ENCODE data around the gene SC5D.

Gene SC5D

DNA sequence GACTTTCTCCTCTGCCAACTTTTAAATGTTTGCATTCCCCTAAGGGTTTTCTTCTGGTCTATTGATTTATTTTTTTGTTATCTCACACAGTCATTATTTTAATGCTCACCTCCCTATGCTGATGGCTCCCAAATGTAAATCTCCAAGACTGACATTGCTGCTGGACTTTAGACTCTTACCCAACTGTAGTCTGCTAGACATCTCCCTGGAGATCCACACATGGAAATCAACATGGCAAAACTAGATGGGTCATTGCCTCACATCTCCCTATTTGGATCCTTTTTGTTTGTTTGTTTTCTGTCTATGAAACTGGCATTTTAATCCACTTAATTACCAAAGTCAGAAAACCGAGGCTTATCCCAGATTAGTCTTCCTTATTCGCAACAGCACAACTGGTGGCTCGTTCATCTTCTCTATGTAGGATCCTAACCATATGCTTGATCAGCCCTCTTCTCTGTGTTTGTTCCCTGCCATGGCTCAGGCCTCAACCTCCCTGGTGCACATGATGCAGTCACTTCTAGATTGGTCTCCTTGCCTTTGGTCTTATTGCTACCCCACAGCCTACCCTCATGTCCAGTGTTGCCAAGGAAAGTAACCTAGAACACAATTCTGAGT lies 37.3 kb downstream of the SC5D start:
- DNase-seq, result no peak

DNA sequence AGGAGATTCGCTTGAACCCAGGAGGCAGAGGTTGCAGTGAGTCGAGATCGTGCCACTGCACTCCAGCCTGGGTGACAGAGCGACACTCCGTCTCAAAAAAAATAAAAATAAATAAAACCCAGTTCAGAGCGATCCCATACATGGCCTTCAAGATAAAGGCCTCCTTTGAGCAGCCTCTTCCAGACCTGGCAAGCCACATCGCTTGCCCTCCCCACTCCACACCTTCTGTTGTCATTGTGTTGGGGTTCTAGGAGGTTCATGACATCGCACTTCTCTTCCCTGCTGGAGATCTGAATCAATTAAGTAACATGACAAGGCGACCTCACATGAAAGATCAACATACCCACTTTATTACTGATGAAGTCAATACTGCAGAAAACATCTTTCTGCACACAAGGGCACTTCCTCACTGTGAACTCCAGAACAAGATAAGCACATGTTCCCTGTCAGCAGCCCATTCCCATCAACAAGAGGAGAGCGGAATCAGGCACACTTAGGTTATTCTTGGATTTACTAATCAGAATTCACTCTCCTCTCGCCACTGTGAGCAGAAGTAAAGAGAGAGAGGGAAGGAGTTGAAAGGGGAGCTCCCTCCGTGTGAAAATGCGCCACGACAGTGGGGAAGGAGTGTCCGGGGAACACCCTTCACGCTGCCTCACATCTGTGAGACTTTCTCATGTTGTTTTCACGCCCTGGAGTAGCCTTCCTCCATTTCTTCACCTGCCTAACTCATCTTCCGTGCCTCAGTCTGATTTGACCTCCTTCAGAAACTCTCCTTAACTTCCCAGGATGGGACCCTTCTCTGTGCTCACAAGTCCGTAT lies 38.3 kb downstream of the SC5D start:
- DNase-seq, result no peak

DNA sequence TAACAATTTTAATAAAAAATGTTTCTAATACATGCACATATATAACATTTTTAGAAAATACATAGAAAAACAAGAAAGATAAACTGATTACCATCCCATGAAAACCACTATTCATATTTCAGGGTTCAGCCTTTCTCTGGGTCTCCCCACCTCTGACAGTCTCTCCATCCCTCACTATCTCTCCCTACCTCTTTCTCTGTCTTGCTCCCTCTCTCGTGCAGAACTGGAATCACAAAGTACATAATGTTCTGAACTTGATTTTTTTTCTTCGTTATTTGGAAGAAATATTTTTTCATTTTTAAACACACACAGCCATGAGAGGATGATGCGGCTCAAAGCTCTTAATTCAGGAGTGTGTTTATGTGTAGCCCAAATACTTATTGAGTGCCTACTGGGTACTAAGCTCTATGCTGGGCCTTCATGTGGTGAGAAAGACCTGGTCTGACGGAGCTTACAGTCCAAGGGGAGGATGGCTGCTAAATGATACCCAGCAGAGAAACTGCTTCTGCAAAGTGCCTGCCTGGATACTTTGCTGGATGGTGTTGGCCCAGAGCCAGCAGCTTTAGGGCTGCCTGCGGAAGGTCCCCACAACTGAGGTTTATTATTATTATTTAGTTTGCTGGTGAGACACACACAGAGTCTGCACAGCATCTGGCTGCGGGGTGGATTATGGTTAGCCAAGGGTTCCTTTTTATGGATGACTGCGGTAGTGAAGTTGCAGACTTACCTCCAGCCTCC lies 42.6 kb downstream of the SC5D start:
- no peak for DNase-seq

DNA sequence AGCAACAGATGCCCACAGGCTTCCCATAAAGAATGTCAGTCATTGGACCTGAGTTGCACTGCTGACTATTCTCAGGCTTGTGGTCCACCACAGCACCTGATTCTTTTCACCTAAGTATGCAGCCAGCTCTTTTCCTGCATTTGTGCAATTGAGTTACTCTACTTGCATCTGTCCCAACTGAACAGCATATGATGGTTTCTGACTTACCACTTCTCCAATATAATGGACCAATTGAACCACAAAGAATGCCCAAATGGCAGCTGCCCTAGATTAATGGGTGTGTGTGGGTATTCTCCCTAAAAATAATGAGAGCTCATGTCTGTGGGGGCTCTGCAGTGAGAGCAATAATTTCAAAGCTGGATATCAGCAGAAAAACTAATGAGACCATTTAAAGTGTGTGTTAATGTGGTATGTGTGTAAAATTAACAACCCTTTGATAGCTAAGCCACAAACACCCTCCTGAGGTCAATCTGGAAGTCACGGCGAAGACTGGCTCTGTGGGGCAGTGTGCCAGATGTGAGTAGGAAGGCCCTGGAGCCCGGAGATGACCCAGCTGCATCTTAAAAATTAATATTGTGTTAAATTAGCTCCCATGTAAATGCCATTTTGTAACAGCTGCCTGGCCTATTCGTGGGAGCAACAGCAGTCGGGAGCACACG lies 43.8 kb downstream of the SC5D start:
- DNase-seq, result no peak

DNA sequence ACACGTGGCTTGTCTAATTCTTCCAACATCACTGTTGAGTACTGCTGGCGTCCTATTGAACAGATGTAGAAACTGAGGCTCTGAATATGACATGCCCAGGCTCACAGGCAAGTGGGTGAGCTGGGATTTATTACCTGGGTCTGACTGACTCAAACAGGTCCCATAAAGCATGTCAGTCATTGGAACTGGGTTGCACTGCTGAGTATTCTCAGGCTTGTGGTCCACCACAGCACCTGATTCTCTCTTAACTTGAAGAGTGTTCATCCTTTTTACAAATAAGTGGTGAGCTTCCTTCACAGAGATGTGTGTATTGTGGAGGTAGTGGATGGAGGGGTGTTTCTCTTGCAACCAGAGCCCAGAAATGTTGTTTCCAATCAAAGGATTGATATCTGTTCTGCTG lies 44.5 kb downstream of the SC5D start:
- DNase-seq, result no peak

DNA sequence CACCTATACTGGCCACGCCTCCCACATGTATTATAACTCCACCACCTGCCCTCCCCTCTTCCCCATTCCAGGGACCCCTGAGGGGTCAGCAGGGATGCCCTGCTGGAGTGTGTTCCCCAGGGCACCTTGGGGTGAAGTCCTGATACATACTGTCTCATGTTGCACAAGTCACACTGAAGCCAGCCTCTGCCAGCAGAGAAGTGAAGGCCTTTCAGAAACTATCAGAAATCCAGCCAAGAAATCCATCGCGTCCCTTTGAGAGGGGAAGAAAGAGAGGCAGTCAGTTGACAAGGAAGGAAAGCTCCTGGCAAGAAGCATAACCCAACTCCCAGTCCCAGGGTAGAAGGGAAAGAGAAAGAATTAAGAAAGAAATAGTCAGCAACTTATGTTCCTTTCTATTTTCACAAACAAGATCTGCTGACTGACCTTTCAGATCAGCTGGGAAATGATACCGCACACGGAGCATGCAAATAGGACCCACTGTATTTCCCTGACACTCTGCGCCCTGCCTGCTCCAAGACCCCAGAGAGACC lies 45.2 kb downstream of the SC5D start:
- peak in 3 of 4 experiments; percentile 13 to 45 (median 14) for DNase-seq

DNA sequence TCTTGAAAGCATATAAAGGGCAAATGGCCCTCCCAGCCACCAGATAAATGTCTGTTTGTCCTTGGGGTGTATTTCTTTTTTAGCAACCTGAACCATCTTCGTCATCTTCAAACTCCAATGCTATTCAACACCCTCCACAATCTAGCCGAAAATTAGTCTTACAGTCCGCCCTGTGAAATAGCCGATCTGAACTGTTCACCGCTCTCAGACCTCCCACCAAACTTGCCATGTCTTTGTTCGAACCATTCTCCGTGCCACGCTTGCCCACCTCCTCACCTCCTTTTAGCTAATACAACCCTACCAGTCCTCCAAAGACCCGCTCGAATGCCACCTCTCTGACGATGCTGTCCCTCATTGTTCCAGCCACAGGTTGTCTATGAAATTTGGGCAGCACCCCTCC lies 46.0 kb downstream of the SC5D start:
- no peak for DNase-seq

DNA sequence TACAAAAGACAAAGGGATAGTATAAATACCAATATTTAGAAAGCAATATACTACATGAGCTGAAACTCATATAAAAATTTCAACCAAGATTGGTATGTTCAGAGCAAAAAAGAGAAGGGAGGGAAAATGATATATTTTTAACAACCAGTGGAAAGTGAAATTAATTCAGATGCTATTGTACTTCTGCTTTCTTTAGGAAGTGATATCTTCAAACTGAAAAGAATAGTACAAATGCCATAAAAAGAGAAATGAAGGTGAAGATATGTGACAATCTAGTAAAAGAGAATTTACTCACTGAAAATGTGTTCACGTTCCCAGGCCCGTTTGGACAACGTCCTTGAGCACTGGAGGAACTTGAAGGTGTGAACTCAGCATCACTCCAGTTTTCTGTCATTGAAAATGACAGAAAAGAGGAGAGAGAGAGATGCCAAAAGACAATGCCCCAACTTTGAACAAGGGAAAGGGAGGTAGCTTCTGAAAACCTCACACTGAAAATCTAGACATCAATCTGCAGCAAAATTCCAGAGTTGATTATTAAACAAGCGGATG lies 47.5 kb downstream of the SC5D start:
- peak in 2 of 4 experiments; percentile 28 to 42 for DNase-seq

DNA sequence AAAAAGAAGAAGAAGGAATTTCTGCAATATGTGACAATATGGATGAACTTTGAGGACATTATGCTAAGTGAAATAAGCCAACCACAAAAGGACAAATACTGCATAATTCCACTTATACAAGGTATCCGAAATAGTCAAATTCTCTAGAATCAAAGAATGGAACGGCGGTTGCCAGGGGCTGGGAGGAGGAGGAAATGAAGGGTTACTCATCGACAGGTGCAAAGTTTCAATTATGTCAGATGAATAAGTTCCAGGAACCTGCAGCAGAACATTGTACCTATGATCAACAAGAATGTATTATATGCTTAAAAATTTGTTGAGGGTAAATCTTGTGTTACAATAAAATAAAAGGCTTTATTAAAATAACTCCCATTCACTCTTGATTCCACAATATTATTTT lies 49.0 kb downstream of the SC5D start:
- DNase-seq, result no peak

DNA sequence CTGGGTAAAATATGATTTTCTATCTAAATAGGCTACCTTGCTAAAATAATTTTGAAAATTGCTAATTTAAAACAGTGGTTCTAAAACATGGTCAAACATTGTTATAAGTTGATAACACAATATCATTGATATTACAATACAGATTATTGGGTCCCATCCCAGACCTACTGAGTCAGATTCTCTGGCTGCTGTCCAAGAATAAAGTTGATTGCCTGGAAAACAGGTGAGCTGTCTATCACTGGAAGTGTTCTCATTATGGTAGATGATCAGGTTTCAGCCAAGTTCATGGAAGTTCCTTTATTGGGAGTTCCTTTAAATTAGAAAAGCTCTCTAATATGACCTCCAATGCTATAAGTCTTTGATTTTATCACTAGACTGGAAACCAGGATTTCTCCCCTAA lies 52.3 kb downstream of the SC5D start:
- DNase-seq, result no peak

DNA sequence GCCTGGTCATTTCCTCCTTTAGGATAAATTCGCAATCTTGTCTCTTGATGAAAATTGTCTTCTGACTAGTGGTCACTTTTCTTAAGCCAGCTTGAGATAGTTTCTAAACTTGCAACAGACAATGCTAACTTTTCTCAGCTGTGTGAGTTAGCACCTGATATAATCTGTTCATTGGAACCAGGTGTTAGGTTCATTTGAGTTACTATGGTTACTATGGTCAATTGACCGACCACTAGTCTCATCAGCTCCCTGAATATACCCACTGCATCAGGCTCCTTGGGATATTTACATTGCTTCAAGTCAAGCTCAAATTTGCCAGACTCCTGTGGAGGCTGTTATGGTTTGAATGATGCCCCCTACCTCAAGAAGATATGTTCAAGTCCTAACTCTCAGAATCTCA lies 54.5 kb downstream of the SC5D start:
- peak in 2 of 4 experiments; percentile 32 to 35 for DNase-seq

DNA sequence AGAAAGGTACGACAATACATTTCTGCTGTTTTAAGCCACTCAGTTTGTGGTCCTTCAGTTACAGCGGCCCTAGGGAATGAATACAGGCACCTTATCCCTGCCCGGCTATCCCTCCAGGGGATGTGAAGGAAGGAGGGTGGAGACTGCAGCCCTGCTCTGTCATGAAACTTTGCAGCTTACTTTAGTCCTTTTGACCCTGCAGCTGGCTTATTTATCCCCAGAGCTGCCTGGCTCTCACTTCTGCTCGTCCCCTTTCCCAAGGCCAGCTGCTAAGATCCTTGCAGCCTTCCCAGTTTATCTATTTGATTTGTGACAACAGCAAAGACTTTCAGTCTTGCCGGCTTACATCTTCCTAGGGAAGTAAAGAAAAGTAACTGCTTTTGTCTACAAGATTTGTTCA lies 55.2 kb downstream of the SC5D start:
- DNase-seq, result no peak

DNA sequence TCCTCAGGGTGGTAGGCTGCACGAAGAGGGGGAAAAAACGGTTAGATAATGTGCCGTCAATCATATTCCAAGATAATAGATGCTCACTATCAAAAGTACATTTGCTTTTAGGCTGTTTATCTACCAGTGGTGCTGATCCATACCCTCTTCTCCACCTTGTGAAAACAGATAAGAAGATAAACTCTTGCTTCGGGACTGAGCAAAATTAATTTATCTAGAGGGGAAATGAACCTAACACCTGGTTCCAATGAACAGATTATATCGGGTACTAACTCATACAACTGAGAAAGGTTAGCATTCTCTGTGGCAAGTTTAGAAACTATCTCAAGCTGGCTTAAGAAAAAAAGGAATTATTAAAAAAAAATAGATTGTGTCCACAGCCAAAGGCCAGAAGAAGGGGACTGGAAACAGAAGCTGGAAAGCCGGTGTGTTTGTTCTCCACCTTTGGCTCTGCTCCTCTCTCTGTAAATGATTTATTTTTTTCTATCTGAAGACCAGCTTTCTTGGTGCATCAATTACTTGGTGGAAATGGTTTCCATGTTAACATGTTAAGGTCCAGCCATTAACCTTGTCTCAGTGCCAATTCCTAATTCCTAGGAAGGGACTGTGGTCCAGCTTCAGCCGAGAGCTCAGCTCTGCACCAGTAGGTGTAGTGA lies 55.8 kb downstream of the SC5D start:
- no peak for DNase-seq

DNA sequence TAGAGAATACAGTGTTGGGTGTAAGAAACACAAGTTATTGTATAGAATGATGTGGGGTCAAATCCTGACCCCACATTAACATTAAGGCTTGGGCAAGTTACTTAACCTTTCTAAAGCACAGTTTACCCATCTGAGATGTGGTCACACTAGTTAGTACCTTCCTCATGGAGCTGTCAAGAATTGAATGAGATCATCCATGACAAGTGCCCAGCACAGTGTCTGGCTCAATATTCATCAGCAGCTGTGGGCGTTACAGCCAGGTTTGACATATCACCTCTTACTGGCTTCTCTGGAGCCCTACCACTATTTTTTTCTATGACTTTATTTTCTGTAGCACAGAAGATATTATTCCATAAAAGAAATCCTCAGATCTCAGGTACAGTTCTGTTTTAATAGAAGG lies 57.2 kb downstream of the SC5D start:
- DNase-seq, result peak in 1 of 4 experiments; percentile 20

DNA sequence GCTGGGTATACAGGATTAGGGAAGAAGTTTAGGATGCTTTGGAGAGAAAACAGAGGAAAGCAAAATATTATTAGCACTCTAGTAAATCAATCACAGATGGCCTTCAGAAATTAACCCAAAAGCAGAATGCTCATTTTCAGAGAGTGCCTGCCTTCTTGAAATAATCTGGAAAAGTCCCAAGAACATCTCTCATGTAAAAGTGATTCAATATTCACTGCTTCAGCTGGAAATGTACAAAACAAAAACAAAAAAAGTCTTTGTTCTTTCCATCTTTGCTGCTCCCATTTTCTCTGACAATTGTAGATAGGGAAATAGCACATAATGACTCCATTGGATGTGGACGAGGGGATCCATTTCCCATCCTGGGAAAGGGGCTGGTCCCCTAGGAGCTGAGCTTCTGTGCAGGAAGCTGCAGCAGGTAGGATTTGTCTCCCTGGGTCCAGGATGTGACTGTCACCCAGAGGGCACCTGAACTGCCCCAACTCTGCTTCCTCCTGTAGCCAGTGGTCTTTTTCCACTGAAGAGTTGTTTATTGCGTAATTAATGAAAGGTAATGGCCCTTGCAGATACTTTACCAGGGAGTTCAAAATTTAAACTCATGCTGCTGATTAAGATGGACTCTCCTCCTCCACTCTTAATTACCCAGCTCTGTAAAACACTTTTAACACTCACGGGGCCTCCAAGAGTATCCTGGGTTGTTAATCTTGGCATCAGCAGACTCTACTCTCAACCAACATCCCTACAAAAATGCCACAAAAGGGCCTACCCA lies 57.9 kb downstream of the SC5D start:
- DNase-seq, result no peak

DNA sequence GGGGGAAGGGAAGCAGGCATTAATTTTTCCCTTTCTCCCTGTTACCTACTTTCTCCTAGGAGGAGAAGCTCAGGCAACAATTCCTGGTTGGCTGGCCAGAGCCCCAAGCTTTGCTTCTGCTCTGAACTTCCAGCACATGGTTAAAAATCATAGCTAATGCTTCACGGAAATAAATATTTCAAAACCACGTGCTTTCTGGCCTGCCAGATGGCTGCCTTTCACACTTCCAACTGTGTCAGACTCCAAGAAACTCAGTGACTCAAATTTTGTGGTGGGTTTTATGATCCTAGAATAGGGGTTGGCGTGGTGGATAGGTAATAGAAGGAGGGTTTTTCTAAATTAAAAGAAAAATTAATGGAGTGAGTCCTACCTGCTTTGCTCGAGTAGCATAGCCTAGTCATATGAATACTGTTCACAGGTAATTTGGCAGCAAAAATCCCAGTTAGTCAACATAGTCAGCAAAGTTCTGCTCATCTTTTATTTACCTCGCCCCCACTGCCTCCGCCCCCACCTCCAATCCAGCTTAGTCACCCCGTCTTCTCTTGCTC lies 58.6 kb downstream of the SC5D start:
- DNase-seq, result no peak

DNA sequence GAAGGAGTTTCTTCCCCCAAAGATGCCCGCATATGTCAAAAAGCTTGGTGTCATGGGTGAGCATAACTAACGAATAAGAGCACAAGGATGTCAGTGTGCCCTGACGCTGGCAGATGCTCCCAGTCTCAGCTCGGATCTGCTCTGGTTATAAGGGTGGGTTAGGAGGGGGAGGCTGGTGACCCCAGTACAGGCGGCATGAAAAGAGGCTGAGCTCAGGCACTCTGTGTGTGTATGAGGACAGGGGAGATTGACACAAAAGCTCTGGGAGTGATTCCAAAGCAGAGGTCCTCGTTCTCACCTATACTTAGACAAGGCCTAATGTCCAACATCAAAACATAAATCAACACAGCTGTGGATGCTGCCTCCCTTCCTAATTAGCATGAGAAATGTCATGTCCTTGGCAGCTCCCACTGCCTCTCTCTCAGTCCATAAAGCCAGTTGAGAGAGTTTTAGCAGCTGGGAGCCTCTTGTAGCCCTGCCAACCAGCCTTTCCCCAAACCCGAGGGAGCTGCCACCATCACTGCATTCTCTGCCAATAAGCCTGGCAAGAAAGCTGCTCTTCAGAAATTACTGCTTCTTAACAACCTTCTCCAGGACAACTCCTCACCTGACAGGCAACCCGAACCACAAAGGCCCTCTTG lies 59.8 kb downstream of the SC5D start:
- no peak for DNase-seq

DNA sequence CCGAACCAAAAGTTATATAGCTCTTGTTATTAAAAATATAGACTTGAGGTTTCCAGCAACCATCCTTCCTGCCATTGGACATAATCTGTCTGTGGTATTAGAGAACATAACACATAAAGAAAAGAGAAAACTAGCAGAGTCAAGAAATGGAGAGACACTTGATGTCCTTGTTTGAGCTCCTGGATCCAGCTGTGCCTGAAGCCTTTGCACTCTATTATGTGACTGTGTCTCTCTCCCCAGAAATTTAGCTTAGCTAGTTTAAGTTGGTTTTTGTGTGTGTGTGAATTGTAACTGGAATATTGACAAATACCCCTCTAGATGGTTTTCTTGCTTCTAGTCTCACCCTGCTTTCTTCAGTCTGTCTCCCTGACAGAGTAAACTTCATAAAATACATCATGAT lies 61.6 kb downstream of the SC5D start:
- DNase-seq, result no peak

DNA sequence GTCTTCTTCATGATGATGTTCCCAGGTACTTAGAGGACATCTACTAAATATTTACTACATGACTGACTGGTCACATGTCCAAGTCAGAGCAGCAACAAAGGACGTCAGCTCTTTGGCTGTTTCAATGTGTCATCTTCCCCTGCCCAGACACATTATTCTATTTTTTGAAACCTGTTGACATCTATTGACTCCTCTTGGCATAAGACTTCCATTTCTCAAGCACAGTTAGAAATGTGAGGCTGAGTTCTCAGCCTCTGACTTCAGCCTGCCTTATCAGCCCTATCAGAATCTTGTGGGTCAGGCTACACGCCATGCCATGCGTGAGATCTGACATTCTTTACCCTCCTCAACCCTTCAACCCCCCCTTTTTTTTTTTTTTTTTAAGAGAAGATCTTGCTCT lies 63.8 kb downstream of the SC5D start:
- DNase-seq, result no peak
